Lower lobe of right lung (tissue), 2 donors: ENCODE results near the gene ASCC1. TPM values are rescaled to one million over a fixed set of nuclear protein-coding genes. Genes with fewer than 3 reads are reported as not detected.
A peak's percentile ranks its signal among the peaks of the same experiment; 100 is the strongest.

Experiments used
- ATAC-seq, 2 donors: fragments of 200-7000 bp; cut with Tn5 transposase; one replicate each; pipeline ENCODE4 v1.9.1; 2020 to 2022; ENCODE audit warnings: mild to moderate bottlenecking in 2 of 2, moderate library complexity in 2 of 2
- DNase-seq: peaks from one replicate; pipeline ENCODE4 v3.0.0-alpha.2; 2020
- H3K27ac ChIP-seq: fragments of 200-600 bp; one replicate; pipeline ENCODE4 v1.8.0; 2022
- H3K27me3 ChIP-seq: fragments of 200-600 bp; one replicate; pipeline ENCODE4 v1.8.0; 2022; ENCODE audit warnings: low read depth
- H3K36me3 ChIP-seq: fragments of 200-600 bp; one replicate; pipeline ENCODE4 v1.8.0; 2022; ENCODE audit warnings: mild to moderate bottlenecking
- H3K4me1 ChIP-seq: fragments of 200-600 bp; one replicate; pipeline ENCODE4 v1.8.0; 2022
- H3K4me3 ChIP-seq: fragments of 200-600 bp; one replicate; pipeline ENCODE4 v1.8.0; 2022; ENCODE audit warnings: mild to moderate bottlenecking
- H3K9me3 ChIP-seq: fragments of 200-600 bp; one replicate; pipeline ENCODE4 v1.8.0; 2022
- CTCF ChIP-seq: fragments of 200-600 bp; IDR thresholded peaks from one replicate; pipeline ENCODE4 v1.8.0; 2022; ENCODE audit warnings: antibody characterized with exemption, mild to moderate bottlenecking
- intact Hi-C: fragments of 100-400 bp; cut with DNase I; formaldehyde crosslinking; loops from one replicate; pipeline ENCODE4 v1.11.0; 2022
- total RNA-seq: library from RNA; stranded (reverse); fragmentation: NEBNext Ultra II Directional; extraction: Animal tissue kit (Norgen Biotek cat#: 25700); gene quantifications from one replicate; pipeline ENCODE4 v1.2.1, GENCODE V29; 2021
- donor health status: DM: no; HTN: yes; CAD: no; lungs with severe emphysema.

Gene ASCC1
- total RNA-seq, 1 donor from 2014 or later = 23.9 TPM

GRCh38 chr10:72077275-72077990 lies 138.6 kb downstream of the ASCC1 start:
- intact Hi-C loops = no loop called here
- no peak for TF ChIP-seq CTCF
- Histone ChIP-seq H3K4me3 (no peak overlapping the region), H3K27me3 (no peaks in the 10 kb centered on the region), H3K4me1 (no peaks in the 10 kb centered on the region), H3K36me3 (peaks cover 2% of the 10 kb centered on the region), H3K27ac (no peak overlapping the region), H3K9me3 (no peaks in the 10 kb centered on the region)
- ATAC-seq = no peak
- DNase-seq = peak; percentile 31

- peaks cover 9% of the 10 kb centered on the region for H3K36me3 ChIP-seq
- H3K4me1 ChIP-seq = no peaks in the 10 kb centered on the region
- no peaks in the 10 kb centered on the region for H3K27me3 ChIP-seq
- DNase-seq = peak; percentile 27
- ATAC-seq = no peak
- H3K9me3 ChIP-seq = no peaks in the 10 kb centered on the region
- no peak overlapping the region for H3K27ac ChIP-seq
- no peak overlapping the region for H3K4me3 ChIP-seq
- no peak for TF ChIP-seq CTCF
- intact Hi-C loops = no loop called here
Measured at GRCh38 chr10:72076756-72077155, 139.3 kb downstream of the ASCC1 start.

GRCh38 chr10:72075376-72076115 lies 140.5 kb downstream of the ASCC1 start:
- H3K9me3 ChIP-seq = no peaks in the 10 kb centered on the region

GRCh38 chr10:72074574-72075375 lies 141.3 kb downstream of the ASCC1 start:
- ATAC-seq (no peak), DNase-seq (peak; percentile 31)
- H3K9me3 ChIP-seq = no peaks in the 10 kb centered on the region
- H3K4me3 ChIP-seq = no peak overlapping the region
- H3K36me3 ChIP-seq = peaks cover 9% of the 10 kb centered on the region
- intact Hi-C loops = no loop called here
- no peak for TF ChIP-seq CTCF
- no peak overlapping the region for H3K27ac ChIP-seq
- H3K27me3 ChIP-seq = no peaks in the 10 kb centered on the region
- H3K4me1 ChIP-seq = peaks cover 5% of the 10 kb centered on the region

More at GRCh38 chr10:72075376-72076115, 140.5 kb downstream of the ASCC1 start:
- no peak for TF ChIP-seq CTCF
- Histone ChIP-seq H3K27me3 (no peaks in the 10 kb centered on the region), H3K4me3 (no peak overlapping the region), H3K4me1 (peaks cover 1% of the 10 kb centered on the region), H3K27ac (no peak overlapping the region), H3K36me3 (peaks cover 9% of the 10 kb centered on the region)
- ATAC-seq = no peak
- intact Hi-C loops = no loop called here
- DNase-seq = peak; percentile 21

GRCh38 chr10:72073708-72074573 lies 142.1 kb downstream of the ASCC1 start:
- Histone ChIP-seq H3K36me3 (peaks cover 9% of the 10 kb centered on the region), H3K4me3 (no peak overlapping the region), H3K27me3 (no peaks in the 10 kb centered on the region), H3K9me3 (no peaks in the 10 kb centered on the region), H3K4me1 (peaks cover 5% of the 10 kb centered on the region), H3K27ac (no peak overlapping the region)
- DNase-seq (peak; percentile 24), ATAC-seq (no peak)
- no peak for TF ChIP-seq CTCF
- intact Hi-C loops = no loop called here
